ENCODE results near the gene FITM2.

DNA sequence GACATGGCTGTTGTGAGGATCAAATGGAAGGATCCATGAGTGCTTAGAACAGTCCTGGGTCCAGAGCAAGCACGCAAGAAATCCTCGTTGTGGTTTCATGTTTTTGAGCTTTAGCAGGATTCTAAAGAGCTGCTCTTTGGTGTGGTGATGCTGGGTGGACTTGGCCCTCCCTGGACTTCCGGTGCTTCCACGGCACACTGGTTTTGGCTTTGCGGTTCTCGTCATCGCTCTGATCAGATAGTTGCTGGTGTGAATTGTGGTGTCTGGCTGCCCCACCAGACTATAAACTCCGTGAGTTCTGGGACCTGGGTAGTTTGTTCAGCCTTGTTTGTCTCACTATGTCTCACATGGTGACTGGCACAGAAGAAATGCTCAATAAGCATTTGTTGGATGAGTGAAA is 47.8 kb upstream of the FITM2 start:
- TF ChIP-seq, protein P1, sequence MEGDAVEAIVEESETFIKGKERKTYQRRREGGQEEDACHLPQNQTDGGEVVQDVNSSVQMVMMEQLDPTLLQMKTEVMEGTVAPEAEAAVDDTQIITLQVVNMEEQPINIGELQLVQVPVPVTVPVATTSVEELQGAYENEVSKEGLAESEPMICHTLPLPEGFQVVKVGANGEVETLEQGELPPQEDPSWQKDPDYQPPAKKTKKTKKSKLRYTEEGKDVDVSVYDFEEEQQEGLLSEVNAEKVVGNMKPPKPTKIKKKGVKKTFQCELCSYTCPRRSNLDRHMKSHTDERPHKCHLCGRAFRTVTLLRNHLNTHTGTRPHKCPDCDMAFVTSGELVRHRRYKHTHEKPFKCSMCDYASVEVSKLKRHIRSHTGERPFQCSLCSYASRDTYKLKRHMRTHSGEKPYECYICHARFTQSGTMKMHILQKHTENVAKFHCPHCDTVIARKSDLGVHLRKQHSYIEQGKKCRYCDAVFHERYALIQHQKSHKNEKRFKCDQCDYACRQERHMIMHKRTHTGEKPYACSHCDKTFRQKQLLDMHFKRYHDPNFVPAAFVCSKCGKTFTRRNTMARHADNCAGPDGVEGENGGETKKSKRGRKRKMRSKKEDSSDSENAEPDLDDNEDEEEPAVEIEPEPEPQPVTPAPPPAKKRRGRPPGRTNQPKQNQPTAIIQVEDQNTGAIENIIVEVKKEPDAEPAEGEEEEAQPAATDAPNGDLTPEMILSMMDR (IDR thresholded peaks at IDR 0.05): no peak
- TF ChIP-seq POLR2A (IDR thresholded peaks at IDR 0.05; ENCODE audit: low read depth) (no peak), POLR2AphosphoS5 (IDR thresholded peaks at IDR 0.05) (no peak)
